GM23338 (cell line): ENCODE measurements around the gene KLHL41. TPM values are rescaled to one million over a fixed set of nuclear protein-coding genes. Genes with fewer than 3 reads are reported as not detected.

Experiments
- ATAC-seq: fragments of 200-7000 bp; cut with Tn5 transposase; 3 replicates; pipeline ENCODE4 v1.9.1; 2020
- DNase-seq: peaks from one replicate; pipeline ENCODE4 v3.0.0-alpha.2; 2015; ENCODE audit warnings: low spot score
- H2AFZ ChIP-seq: fragments of 200-600 bp; sonication (generic); 2 replicates; pipeline ENCODE4 v1.8.0; 2016; ENCODE audit warnings: antibody characterized with exemption, mild to moderate bottlenecking, moderate library complexity
- H3F3A ChIP-seq: fragments of 200-600 bp; sonication (generic); replicated peaks from 2 replicates; pipeline ENCODE4 v1.8.0; 2017; ENCODE audit warnings: antibody characterized with exemption, mixed run types, low read depth
- H3K27ac ChIP-seq: fragments of 200-600 bp; sonication (generic); 2 replicates; pipeline ENCODE4 v1.6.1; 2016; ENCODE audit warnings: low read depth
- H3K27me3 ChIP-seq: fragments of 200-600 bp; sonication (generic); 2 replicates; pipeline ENCODE4 v1.8.0; 2016; ENCODE audit warnings: mild to moderate bottlenecking, mixed run types, moderate library complexity; ENCODE audit not compliant: insufficient read depth
- H3K36me3 ChIP-seq: fragments of 200-600 bp; sonication (generic); 2 replicates; pipeline ENCODE4 v1.8.0; 2016; ENCODE audit warnings: mild to moderate bottlenecking; ENCODE audit not compliant: insufficient read depth
- H3K4me1 ChIP-seq: fragments of 200-600 bp; sonication (generic); 2 replicates; pipeline ENCODE4 v1.8.0; 2016; ENCODE audit warnings: mild to moderate bottlenecking, moderate library complexity; ENCODE audit not compliant: insufficient read depth
- H3K4me2 ChIP-seq: fragments of 200-600 bp; sonication (generic); 2 replicates; pipeline ENCODE4 v1.7.1; 2017; ENCODE audit warnings: mixed run types
- H3K4me3 ChIP-seq: fragments of 200-600 bp; sonication (generic); 2 replicates; pipeline ENCODE4 v1.6.1; 2016; ENCODE audit warnings: mixed run types
- H3K79me2 ChIP-seq: fragments of 200-600 bp; sonication (generic); replicated peaks from 2 replicates; pipeline ENCODE4 v1.8.0; 2017; ENCODE audit warnings: mild to moderate bottlenecking; ENCODE audit not compliant: insufficient read depth
- H3K9me2 ChIP-seq: fragments of 200-600 bp; sonication (generic); 2 replicates; pipeline ENCODE4 v1.8.0; 2017; ENCODE audit not compliant: insufficient read depth
- H4K20me1 ChIP-seq: fragments of 200-600 bp; sonication (generic); replicated peaks from 2 replicates; pipeline ENCODE4 v1.8.0; 2017; ENCODE audit warnings: mild to moderate bottlenecking; ENCODE audit not compliant: insufficient read depth
- H3K27ac Mint-ChIP-seq: 2 replicates; pipeline ENCODE4 v1.8.0; 2020; ENCODE audit warnings: inconsistent platforms, mild to moderate bottlenecking, moderate library complexity, mixed read lengths
- H3K27me3 Mint-ChIP-seq: 3 replicates; pipeline ENCODE4 v1.8.0; 2022; ENCODE audit warnings: low read depth, mild to moderate bottlenecking, moderate library complexity, mixed read lengths, inconsistent platforms; ENCODE audit not compliant: insufficient read depth, poor library complexity
- H3K36me3 Mint-ChIP-seq: 3 replicates; pipeline ENCODE4 v1.8.0; 2021; ENCODE audit warnings: low read depth, mild to moderate bottlenecking, inconsistent platforms, moderate library complexity, mixed read lengths
- H3K4me1 Mint-ChIP-seq: 3 replicates; pipeline ENCODE4 v1.8.0; 2020; ENCODE audit warnings: mild to moderate bottlenecking, inconsistent platforms, mixed read lengths
- H3K4me3 Mint-ChIP-seq: 3 replicates; pipeline ENCODE4 v1.8.0; 2021; ENCODE audit warnings: moderate library complexity, mild to moderate bottlenecking, inconsistent platforms, mixed read lengths
- H3K9me3 Mint-ChIP-seq: 3 replicates; pipeline ENCODE4 v1.8.0; 2020; ENCODE audit warnings: moderate library complexity, mild to moderate bottlenecking, inconsistent platforms, mixed read lengths
- CREB1 ChIP-seq: fragments of 250-450 bp; sonication (Bioruptor Pico); IDR thresholded peaks from 2 replicates; pipeline ENCODE4 v1.5.0; 2020; ENCODE audit warnings: low read depth, mild to moderate bottlenecking, moderate library complexity
- ETS1 ChIP-seq: IDR thresholded peaks from 2 replicates; pipeline ENCODE4 v1.6.1; 2016; ENCODE audit warnings: antibody characterized with exemption
- EZH2 ChIP-seq: fragments of 200-600 bp; sonication (generic); IDR thresholded peaks from one replicate; pipeline ENCODE4 v1.8.0; 2017; ENCODE audit warnings: antibody characterized with exemption, mild to moderate bottlenecking, low read depth; ENCODE audit not compliant: unreplicated experiment
- EZH2phosphoT487 ChIP-seq: fragments of 200-600 bp; sonication (generic); IDR thresholded peaks from one replicate; pipeline ENCODE4 v1.8.1; 2018; ENCODE audit warnings: antibody characterized with exemption; ENCODE audit not compliant: unreplicated experiment
- JUNB ChIP-seq: IDR thresholded peaks from one replicate; pipeline ENCODE4 v1.6.1; 2016; ENCODE audit warnings: antibody characterized with exemption; ENCODE audit not compliant: unreplicated experiment
- NANOG ChIP-seq: IDR thresholded peaks from 2 replicates; pipeline ENCODE4 v1.6.1; 2016; ENCODE audit warnings: antibody characterized with exemption, borderline replicate concordance
- POLR2AphosphoS5 ChIP-seq: IDR thresholded peaks from 2 replicates; pipeline ENCODE4 v1.6.1; 2016; ENCODE audit warnings: antibody characterized with exemption, low read depth
- STAT1 ChIP-seq: IDR thresholded peaks from one replicate; pipeline ENCODE4 v1.6.1; 2016; ENCODE audit warnings: antibody characterized with exemption; ENCODE audit not compliant: unreplicated experiment
- ZNF114 ChIP-seq: fragments of 250-450 bp; sonication (Bioruptor Pico); IDR thresholded peaks from 2 replicates; pipeline ENCODE4 v1.5.0; 2020; ENCODE audit warnings: mild to moderate bottlenecking, moderate library complexity
- ZNF331 ChIP-seq: fragments of 250-450 bp; sonication (Bioruptor Pico); IDR thresholded peaks from 2 replicates; pipeline ENCODE4 v1.5.0; 2020; ENCODE audit warnings: low read depth, mild to moderate bottlenecking, moderate library complexity
- ZNF462 ChIP-seq: fragments of 250-450 bp; sonication (Bioruptor Pico); IDR thresholded peaks from 2 replicates; pipeline ENCODE4 v1.5.0; 2020; ENCODE audit warnings: mild to moderate bottlenecking, moderate library complexity
- polyA plus RNA-seq: library from polyadenylated mRNA; unstranded; fragments of >200 nt; fragmentation: Nextera tagmentation; extraction: Ambion mirVana; gene quantifications from 2 replicates; pipeline ENCODE4 v1.2.1, GENCODE V29; 2016
- total RNA-seq: library from RNA; depleted of rRNA; stranded (reverse); fragments of >200 nt; shearing (Covaris generic); gene quantifications from 2 replicates; pipeline ENCODE4 v1.2.3, GENCODE V29; 2014
- TF ChIP-seq, protein P1 (sequence below), 2 experiments: fragments of 200-600 bp in 1 of 2; sonication (generic) in 1 of 2; conservative IDR thresholded peaks; 2 replicates each; pipeline versions ENCODE4 v1.5.1 to v1.6.1; 2016 to 2017; ENCODE audit warnings: antibody characterized with exemption in 2 of 2, low read depth in 2 of 2, mild to moderate bottlenecking in 2 of 2, moderate library complexity in 1 of 2
- TF ChIP-seq, protein P2 (sequence below): IDR thresholded peaks from one replicate; pipeline ENCODE4 v1.6.1; 2018; ENCODE audit warnings: antibody characterized with exemption; ENCODE audit not compliant: unreplicated experiment

Gene KLHL41
- total and polyA plus RNA-seq, 2 experiments from 2014 or later, result not detected

DNA sequence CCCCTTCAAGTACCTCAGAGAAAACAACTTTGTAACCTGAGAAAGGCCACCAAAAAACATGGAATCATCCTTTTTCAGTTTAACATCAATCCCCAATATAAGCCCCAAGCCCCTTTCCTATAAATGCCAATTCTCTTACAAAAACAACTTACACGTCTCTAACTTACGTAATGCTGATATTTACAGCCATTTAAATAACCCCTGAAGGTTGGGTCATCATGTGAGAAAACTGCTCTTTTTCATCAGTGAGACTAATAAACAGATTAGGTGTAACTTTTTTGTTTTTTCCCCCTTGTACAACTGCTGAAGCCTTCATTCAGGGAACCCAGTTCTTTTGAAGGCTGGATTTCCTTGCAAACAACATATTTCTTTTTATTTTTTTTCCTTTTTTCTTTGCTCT lies 60.4 kb downstream of the KLHL41 start:
- ATAC-seq (no peak), DNase-seq (no peak)
- Mint-ChIP-seq H3K27ac (no peak overlapping the region; the same call in 1 of the 2 replicates), H3K36me3 (peaks cover 19% of the 10 kb centered on the region), H3K4me1 (peaks cover 5% of the 10 kb centered on the region; the same call in 2 of the 3 replicates), H3K27me3 (peaks cover 5% of the 10 kb centered on the region), H3K4me3 (no peak overlapping the region), H3K9me3 (peaks cover 3% of the 10 kb centered on the region; the same call in 1 of the 3 replicates)
- H3K27ac ChIP-seq, result peak overlapping the region; percentile 26; the same call in 1 of the 2 replicates
- peaks cover 11% of the 10 kb centered on the region; the same call in 1 of the 2 replicates for H4K20me1 ChIP-seq
- no peaks in the 10 kb centered on the region; the same call in 1 of the 2 replicates for H3K36me3 ChIP-seq
- TF ChIP-seq ZNF114 (CRISPR knock-in tag) (no peak), CREB1 (CRISPR knock-in tag) (no peak), STAT1 (no peak), POLR2AphosphoS5 (no peak), JUNB (no peak), NANOG (no peak), ZNF462 (no peak), ETS1 (no peak), ZNF331 (CRISPR knock-in tag) (no peak), EZH2phosphoT487 (no peak), EZH2 (no peak)
- TF ChIP-seq, protein P1, sequence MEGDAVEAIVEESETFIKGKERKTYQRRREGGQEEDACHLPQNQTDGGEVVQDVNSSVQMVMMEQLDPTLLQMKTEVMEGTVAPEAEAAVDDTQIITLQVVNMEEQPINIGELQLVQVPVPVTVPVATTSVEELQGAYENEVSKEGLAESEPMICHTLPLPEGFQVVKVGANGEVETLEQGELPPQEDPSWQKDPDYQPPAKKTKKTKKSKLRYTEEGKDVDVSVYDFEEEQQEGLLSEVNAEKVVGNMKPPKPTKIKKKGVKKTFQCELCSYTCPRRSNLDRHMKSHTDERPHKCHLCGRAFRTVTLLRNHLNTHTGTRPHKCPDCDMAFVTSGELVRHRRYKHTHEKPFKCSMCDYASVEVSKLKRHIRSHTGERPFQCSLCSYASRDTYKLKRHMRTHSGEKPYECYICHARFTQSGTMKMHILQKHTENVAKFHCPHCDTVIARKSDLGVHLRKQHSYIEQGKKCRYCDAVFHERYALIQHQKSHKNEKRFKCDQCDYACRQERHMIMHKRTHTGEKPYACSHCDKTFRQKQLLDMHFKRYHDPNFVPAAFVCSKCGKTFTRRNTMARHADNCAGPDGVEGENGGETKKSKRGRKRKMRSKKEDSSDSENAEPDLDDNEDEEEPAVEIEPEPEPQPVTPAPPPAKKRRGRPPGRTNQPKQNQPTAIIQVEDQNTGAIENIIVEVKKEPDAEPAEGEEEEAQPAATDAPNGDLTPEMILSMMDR (conservative IDR thresholded peaks at IDR 0.05; ENCODE audit: low read depth in 2 of 2), result no peak
- TF ChIP-seq, protein P2, sequence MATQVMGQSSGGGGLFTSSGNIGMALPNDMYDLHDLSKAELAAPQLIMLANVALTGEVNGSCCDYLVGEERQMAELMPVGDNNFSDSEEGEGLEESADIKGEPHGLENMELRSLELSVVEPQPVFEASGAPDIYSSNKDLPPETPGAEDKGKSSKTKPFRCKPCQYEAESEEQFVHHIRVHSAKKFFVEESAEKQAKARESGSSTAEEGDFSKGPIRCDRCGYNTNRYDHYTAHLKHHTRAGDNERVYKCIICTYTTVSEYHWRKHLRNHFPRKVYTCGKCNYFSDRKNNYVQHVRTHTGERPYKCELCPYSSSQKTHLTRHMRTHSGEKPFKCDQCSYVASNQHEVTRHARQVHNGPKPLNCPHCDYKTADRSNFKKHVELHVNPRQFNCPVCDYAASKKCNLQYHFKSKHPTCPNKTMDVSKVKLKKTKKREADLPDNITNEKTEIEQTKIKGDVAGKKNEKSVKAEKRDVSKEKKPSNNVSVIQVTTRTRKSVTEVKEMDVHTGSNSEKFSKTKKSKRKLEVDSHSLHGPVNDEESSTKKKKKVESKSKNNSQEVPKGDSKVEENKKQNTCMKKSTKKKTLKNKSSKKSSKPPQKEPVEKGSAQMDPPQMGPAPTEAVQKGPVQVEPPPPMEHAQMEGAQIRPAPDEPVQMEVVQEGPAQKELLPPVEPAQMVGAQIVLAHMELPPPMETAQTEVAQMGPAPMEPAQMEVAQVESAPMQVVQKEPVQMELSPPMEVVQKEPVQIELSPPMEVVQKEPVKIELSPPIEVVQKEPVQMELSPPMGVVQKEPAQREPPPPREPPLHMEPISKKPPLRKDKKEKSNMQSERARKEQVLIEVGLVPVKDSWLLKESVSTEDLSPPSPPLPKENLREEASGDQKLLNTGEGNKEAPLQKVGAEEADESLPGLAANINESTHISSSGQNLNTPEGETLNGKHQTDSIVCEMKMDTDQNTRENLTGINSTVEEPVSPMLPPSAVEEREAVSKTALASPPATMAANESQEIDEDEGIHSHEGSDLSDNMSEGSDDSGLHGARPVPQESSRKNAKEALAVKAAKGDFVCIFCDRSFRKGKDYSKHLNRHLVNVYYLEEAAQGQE, result no peak
- 0 out of 2 replicates have a peak, but pooled peaks cover 4% of the 10 kb centered on the region for H3F3A ChIP-seq
- H3K4me3 ChIP-seq, result no peak overlapping the region
- no peaks in the 10 kb centered on the region for H3K9me2 ChIP-seq
- H3K4me1 ChIP-seq, result no peaks in the 10 kb centered on the region
- H2AFZ ChIP-seq, result no peak overlapping the region
- H3K27me3 ChIP-seq, result no peaks in the 10 kb centered on the region
- no peak overlapping the region for H3K4me2 ChIP-seq
- peaks cover 57% of the 10 kb centered on the region for H3K79me2 ChIP-seq
